Choroid plexus epithelial cell (primary cell): Measurements from ENCODE around the gene CDKL4.
"Not testable (repeated sequence)": the region's sequence is repeated elsewhere in the genome, so short reads cannot be mapped to it uniquely, and the experiment has no call there.

Experiments used
- DNase-seq: peaks from one replicate; pipeline ENCODE4 v3.0.0-alpha.2; 2010; ENCODE audit warnings: low read depth
- H3K4me3 ChIP-seq: 2 replicates; pipeline ENCODE4 v1.5.1; 2011; ENCODE audit warnings: low read depth, mild to moderate bottlenecking, control low read depth, low read length, moderate library complexity
- TF ChIP-seq, protein P1 (sequence below): conservative IDR thresholded peaks from 2 replicates; pipeline ENCODE4 v1.5.1; 2011; ENCODE audit warnings: low read depth, mild to moderate bottlenecking, control low read depth, inconsistent platforms, low read length, moderate library complexity

The CDKL4 gene

GRCh38 chr2:39247512-39248043 lies 3.8 kb upstream of the CDKL4 start:
- TF ChIP-seq, protein P1, sequence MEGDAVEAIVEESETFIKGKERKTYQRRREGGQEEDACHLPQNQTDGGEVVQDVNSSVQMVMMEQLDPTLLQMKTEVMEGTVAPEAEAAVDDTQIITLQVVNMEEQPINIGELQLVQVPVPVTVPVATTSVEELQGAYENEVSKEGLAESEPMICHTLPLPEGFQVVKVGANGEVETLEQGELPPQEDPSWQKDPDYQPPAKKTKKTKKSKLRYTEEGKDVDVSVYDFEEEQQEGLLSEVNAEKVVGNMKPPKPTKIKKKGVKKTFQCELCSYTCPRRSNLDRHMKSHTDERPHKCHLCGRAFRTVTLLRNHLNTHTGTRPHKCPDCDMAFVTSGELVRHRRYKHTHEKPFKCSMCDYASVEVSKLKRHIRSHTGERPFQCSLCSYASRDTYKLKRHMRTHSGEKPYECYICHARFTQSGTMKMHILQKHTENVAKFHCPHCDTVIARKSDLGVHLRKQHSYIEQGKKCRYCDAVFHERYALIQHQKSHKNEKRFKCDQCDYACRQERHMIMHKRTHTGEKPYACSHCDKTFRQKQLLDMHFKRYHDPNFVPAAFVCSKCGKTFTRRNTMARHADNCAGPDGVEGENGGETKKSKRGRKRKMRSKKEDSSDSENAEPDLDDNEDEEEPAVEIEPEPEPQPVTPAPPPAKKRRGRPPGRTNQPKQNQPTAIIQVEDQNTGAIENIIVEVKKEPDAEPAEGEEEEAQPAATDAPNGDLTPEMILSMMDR, result no peak
- H3K4me3 ChIP-seq, result no peak overlapping the region

DNA sequence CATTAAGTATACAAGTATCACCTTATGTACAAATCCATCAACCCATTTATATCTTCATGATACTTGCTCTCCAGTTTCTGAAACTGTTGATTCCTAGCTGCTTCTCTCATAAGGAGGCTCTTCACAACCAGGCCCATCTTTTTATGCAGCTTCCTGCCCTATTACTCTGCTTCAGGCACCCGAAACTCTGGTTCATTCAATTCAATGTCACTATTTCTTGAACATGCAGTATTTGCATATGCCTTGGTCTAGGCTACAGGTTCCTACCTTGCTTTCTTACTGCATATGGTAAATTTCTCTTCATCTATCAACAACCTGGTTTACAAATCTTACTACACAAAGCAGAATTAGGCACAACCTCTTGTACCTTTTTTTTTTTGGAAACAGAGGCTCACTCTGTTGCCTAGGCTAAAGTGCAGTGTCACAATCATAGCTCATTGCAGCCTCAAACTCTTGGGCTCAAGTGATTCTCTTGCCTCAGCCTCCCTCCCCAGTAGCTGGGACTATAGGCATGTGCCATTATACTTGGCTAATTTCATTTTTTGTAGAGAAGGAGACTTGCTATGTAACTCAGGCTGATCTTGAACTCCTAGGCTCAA lies 2.7 kb upstream of the CDKL4 start:
- TF ChIP-seq, protein P1, result no peak
- DNase-seq, result no peak
- H3K4me3 ChIP-seq, result no peak overlapping the region

More at GRCh38 chr2:39247512-39248043, 3.8 kb upstream of the CDKL4 start:
- no peak for DNase-seq

DNA sequence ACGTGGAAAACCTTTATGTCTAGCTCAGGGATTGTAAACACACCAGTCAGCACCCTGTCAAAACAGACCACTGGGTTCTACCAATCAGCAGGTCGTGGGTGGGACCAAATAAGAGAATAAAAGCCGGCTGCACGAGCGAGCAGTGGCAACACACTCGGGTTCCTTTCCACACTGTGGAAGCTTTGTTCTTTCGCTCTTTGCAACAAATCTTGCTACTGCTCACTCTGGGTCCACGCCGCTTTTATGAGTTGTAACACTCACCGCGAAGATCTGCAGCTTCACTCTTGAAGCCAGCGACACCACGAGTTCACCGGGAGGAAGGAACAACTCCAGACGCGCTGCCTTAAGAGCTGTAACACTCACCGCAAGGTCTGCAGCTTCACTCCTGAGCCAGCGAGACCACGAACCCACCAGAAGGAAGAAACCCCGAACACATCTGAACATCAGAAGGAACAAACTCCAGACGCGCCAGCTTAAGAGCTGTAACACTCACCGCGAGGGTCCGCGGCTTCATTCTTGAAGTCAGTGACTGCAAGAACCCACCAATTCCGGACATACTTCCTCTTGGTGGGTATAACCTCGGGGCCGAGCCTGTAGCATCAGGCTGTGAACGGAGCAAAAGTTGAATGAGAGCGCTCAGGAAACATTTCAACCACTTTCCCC lies 1.3 kb upstream of the CDKL4 start:
- not testable (repeated sequence) for H3K4me3 ChIP-seq, DNase-seq

- not testable (repeated sequence) for H3K4me3 ChIP-seq, DNase-seq
Measured at GRCh38 chr2:39244241-39244862, 582 bp upstream of the CDKL4 start.

DNA sequence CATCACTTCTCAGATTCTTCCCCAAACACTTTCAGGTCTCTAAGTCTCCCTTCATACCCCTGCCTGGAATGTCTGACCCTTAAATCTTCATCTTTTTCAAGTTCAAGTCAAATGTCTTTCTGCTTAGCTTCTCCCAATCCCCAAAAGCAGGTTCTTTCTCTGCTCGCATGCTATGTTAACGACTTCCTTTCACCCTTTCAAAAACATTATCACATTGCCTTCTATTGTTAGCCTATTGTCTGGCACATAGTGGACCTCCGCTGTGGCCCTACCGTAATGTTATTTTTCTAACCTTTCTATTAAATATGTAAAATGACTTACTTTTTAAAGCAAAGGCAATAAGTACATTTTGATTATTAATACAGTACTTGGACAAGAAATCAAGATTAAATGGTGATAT lies 2.2 kb downstream of the CDKL4 start:
- H3K4me3 ChIP-seq, result no peak overlapping the region
- TF ChIP-seq, protein P1, result no peak

GRCh38 chr2:39240758-39241157 lies 3.0 kb downstream of the CDKL4 start:
- TF ChIP-seq, protein P1, result no peak
- H3K4me3 ChIP-seq, result no peak overlapping the region
- no peak for DNase-seq

More for the DNA sequence above, 2.2 kb downstream of the CDKL4 start:
- no peak for DNase-seq

- H3K4me3 ChIP-seq, result no peak overlapping the region
- TF ChIP-seq, protein P1, result no peak
- peak; percentile 40 for DNase-seq
Measured at GRCh38 chr2:39234754-39235153, 9.0 kb downstream of the CDKL4 start.

- DNase-seq, result no peak
- no peak overlapping the region for H3K4me3 ChIP-seq
Measured at GRCh38 chr2:39232141-39232540, 11.6 kb downstream of the CDKL4 start.

More at GRCh38 chr2:39232141-39232540, 11.6 kb downstream of the CDKL4 start:
- TF ChIP-seq, protein P1, result no peak
